GM21723 (cell line): Measurements from ENCODE around the gene ARL6IP4.

Experiments
- ATAC-seq: cut with Tn5 transposase; IDR thresholded peaks from one replicate; pipeline ENCODE4 v1.9.1; 2021; ENCODE audit warnings: mild to moderate bottlenecking, moderate library complexity; ENCODE audit not compliant: unreplicated experiment

The ARL6IP4 gene

DNA sequence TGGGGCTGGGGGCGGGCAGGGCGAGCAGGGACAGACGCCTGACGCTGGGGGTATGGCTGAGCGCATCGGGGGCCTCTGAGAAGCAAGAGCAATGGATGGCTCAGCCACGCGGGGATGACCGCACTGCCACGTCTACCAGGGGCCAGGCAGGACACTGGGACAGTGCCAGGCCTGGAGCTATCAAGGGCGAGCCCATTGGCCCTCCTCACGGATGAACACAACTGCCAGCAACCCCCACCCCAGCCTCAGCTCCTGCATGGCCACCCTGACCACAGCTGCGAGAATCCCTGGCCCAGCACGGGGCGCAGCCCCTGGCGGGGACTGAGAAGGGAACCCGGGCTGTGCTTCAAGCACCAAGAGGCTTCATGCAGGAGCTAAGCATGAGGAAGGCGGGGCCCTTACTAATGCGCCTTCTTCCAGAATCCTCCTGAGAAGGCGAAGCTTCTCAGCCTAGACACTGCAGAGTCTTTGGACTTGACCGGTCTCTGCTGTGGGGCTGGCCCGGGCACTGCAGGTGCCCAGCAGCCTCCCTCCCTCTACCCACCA lies 9.5 kb downstream of the ARL6IP4 start:
- no peak for ATAC-seq

DNA sequence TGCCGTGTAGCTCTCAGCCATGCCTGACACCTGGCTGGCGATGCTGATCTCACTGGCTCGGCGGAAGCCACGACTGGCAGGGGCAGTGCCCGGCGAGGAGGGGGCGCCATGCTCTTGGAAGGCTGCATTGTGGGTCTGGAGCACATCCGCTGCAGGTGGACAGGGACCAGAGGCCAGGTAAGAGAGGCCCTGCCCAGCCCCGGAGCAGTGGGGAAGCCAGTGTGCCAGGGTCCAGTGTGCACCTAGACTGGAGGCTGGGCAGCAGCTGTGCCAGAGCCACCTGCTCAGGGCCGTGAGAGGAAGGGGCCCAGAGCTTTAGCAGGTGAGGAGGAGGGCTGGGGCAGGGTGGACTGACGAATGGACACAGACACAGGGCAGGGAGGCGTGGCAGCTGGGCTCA lies 10.1 kb downstream of the ARL6IP4 start:
- no peak for ATAC-seq

DNA sequence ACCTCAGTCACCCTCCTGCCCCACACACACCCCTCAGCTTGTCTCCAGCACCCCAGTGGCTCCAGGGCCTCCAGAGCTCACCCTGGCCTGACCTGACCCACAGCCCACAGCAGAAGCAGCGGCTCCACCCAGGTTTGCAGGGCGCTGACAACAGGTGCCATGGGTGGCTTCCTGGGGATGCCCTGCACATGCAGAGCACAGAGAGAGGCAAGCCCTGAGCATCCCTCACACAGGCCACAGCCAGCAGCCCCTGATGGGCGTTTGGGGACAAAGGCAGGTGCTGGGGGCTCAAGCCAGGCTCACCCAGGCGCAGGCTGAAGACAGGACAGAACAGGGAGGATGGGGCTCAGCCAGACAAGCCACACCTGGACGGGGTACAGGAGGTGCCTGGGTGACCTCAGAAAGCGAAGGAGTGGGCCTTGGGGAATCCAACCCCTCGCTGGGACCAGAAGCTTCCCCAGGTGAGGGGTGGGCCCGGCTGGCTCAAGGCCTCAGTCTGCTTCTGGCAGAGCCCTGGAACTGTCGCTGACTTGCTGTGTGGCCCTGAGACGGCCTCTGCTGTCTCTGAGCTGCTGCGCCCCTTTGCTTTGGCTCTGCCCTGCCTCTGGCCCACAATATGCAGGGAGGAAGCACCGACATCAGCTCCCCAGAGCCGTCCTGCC lies 10.6 kb downstream of the ARL6IP4 start:
- no peak for ATAC-seq

DNA sequence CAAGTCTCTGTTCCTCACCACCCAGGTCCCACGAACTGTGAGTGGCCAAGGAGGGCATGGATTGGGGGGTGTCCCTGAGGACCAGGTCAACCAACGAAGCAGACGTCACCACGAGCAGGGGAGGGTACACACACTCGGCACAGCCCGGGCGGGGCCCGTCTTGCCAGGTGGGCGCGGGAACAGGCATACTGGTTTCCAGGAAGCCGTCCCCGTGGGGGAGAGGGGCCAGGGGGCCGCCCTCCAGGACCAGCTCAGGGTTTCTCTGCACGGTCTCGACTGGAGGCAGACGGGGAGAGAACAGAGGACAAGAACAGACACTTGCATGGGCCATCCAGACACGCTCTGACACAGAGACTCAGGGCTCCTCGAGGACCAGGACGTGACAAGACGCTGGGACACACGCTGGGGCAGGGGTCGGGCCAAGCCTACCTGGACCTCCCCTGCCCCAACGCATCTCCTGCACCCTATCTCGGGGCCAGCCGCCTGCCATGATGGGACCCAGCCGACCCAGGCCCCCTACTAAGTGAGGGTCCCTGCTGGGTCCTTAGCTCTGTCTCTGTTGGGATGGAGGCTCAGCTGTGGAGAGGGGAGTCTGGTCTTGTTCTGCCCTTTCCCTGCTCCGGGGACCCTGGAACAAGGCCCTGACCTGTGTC lies 11.3 kb downstream of the ARL6IP4 start:
- ATAC-seq = no peak

DNA sequence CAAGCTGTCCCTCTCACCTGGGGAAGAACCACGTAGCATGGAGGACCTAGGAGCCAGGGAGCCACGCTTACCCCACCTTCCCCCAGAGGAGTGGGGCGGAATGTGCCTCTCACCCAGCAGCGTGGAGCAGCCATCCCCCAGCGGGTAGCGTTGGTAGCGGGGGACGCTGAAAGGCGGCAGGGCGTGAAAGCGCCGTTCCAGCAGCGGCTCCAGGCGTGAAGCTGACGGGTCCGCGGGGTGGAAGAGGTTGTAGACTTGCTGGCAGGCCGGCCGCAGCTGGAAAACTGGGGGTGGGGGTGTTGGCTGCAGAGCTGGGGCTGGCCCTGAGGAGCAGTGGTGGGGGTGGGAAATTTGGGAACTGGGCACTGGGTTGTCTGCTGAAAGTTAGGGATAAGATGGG lies 11.9 kb downstream of the ARL6IP4 start:
- ATAC-seq = no peak

DNA sequence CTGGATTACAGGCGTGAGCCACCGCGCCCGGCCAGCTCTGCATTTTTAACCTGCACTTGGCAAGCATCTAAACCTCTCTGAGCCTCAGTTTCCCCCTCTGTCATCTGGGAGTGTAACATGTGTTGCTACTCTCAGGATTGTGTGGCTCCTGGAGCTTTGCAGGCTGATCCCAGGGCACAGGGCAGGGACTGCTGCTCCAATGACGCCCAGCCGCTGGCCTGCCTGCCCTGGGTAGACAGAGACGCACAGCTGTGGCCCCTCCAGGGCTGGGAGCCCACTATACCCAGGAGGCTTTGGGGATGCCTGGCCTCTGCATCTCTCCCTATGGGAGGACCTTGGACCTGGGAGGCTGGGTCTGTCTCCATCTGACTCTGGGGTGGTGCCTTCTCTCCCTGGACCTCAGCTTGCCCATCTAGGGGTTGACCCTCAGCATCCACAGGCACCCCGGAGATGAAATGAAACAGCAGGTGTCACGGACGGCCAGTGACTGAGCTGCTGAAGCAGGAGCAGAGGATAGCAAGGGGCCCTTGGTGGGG lies 13.7 kb downstream of the ARL6IP4 start:
- ATAC-seq = no peak

DNA sequence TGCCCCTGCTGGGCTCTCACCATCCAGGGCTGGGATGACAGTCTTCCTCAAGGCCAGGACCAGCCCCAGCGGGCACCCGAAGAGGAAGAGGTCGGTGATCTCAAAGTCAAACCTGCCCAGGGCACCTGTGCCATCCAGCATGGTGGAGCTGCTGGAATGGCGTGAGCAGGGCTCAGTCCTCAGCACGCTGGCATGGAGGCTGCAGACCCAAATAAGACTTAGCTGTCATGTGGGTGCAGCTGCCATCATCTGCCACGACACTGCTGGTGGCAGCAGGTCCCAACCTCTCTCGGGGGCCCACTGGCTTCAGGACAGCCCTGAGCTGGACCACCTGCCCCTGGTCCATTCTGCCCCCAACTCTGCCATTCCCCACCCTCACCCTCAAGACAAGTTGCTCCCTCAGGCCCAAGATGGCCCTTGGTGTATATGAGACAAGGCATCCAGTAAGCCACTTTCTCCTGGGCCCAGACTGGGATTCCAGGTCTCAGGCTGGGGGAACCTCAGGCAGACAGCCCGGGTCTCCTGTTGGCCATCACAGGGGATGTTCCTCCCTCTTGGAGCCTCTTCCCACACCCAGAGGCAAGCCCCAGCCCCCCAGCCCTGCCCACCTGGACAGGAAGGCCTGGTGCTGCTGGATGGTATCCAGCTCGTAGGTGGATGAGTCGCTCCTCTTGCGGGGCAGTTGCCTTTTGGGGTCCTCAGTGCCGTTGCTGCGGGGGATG lies 14.5 kb downstream of the ARL6IP4 start:
- ATAC-seq = no peak

DNA sequence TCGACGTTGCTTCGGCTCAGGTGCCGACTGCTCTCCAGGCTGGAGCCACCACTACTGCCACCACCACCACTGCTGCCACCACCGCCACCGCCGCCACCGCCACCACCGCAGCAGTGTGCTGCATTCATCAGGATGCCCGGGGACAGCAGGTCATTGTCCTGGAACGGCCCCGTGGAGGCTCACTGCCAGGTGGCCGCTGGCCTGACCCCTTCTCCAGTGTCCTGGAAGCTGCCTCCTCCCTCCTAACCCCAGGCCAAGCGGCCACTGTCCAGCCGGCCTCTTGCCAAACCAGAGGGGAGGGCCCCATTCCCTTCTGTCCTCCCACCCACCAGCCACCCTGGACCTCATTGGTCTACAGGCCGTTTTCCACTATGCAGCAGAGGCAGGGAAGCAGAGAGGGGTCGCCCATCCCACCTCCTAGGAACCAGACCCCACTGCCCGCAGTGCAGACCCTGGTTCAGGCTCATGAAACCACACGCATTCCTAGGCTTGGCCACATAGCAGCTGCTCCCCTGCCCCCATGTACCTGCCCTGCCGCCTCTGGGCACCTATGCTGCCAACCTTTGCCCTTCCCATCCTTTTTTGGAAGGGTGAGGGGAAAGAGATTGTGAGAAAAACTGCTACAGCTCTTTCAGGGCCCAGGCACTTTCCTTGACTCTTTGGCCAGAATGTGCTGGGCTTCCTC lies 15.2 kb downstream of the ARL6IP4 start:
- ATAC-seq = no peak

DNA sequence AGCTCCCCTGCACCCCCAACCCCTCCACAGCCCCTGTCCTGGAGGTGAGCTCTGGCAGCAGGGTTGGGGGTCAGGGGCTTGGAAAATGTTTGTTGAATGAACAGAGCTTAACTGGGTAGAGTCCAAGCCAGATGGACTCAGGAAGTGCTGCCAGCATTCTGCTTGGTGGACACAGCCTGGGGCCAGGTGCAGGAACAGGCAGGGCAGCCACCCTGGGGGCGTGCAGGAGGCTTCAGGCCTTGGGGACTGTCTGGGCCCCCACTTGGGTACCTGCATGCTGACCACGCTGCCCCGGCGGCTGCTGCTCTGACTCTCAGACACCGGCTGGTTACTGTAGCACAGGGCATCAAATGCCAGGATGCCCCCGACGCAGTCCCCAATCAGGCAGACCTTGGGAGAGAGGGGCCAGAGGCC lies 15.7 kb downstream of the ARL6IP4 start:
- no peak for ATAC-seq

DNA sequence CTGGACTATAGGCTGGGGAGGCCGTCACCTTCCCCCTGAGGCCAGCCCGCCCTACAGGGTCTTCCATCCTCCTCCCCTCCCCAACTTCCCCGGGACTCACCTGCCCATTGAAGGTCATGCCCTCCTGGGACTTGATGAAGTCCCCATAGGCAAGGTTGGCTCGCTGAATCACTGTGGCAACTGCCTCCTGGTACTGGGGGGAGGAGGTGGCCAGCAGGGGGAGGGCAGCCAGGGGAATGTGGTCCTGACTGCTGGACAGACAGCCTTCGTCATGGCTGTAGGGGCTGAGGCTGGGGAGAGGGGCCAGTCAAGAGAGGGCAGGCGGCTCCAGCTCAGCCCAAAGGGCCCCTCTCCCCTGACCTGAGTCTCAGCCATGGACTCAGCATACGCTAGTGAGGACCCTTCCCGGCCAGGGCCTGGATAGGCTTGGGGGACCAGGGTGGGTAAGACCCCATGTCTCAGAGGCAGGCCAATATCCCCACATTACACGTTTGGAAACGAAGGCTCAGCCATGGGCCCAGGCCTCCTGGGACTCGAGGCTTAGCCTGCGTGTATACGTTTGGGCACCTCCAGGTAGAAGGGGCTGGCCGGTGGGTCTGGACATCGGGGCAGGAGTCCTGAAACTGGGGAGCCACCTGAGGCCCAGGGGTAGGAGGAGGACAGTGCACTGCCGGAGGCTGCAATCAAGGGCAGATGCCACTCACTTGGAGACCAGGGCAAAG lies 16.3 kb downstream of the ARL6IP4 start:
- ATAC-seq = no peak

DNA sequence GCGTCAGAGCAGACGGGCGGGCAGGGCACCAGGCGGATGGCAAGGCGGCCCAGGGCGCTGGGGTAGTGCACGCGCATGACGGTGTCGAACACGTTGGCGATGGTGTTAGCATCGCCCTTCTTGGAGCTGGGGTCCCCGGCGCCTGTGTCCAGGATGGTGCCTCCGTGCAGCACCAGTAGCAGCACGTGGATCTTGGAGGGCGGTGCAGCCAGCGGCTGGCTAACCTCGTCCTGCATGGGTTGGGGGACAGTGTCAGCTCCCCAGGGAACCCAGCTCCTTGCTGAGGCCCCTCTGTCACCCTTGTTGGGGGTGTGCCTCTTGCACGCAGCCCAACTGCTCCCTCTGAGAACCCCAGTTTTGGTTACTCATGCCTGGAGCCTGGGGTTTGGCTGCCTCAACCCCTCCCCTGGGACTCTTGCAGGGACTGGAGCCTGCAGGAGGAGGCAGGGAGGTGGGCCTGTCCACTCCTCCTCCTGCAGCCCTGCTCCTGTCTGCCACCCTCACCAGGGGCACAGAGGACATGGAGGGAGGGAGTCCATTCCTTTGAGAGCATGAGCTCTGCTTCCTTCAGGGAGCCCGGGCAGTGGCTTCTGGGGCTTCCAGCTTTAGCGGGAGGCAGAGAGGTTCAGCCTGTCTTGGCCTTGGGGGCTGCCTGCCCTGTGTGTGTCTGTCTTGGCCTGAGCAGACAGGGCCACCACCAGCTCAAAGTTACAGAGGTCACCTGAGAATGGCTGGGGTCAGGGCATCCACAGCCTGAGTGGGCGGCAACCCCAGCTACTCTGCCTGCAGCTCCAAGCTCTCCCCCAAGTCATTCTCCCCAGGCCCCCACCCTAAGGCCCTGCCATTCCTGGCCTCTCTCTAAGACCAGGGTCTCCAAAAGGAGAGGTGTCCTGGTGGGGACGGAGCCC lies 17.1 kb downstream of the ARL6IP4 start:
- no peak for ATAC-seq

DNA sequence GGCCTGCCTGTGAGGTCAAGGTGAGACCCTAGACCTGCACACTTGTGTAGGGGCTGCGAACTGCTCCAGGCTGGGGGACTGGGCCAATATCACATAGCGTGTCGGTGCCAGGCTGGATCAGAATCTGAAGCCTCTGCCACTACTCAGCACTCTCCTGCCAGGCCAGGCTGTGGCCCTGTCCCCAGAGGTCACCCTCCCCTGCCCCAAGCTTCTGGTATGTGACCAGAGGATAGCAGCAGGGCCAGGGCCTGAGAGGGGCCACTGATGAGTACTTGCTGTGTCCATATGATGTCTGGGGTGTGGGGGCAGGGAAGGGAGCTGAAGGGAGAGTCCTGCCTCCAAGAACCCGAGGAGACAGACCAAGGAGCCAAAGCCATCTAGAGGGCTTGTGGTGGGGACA lies 17.8 kb downstream of the ARL6IP4 start:
- no peak for ATAC-seq

DNA sequence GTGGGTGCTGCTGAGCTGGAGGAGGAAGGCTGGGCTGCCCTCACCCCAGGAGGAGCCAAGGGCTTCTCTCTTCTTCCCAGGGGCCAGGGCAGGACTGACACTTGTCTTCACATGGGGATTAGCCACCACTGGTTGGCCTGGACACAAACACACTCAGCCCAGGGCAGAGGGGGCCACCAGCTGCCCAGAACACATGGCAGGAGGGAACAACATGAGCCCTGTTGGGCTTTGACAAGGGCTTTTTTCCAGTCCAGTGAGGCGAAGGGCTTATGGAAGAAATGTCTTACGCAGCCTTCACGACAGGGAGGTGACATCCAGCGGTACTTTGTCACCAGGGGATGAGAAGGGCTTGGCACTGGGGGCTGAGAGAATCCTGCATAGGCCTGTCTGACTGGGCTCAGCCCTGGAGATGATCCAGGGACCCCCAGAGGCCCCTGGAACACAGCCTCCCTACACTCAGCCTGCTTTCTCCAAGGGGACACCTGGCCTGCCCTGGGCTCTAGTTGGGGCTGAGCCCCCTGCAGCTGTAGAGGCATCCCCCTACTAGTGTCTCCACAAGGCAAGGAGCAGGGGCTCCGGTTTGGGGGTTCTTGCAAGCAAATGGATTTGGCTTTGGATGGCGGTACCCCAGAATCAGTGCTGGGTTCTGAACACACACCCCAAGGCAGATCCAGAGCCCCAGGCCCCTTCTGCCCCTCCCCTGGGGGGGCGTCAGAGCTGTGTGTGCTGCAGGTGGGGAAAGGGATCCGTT lies 18.9 kb downstream of the ARL6IP4 start:
- ATAC-seq = no peak

DNA sequence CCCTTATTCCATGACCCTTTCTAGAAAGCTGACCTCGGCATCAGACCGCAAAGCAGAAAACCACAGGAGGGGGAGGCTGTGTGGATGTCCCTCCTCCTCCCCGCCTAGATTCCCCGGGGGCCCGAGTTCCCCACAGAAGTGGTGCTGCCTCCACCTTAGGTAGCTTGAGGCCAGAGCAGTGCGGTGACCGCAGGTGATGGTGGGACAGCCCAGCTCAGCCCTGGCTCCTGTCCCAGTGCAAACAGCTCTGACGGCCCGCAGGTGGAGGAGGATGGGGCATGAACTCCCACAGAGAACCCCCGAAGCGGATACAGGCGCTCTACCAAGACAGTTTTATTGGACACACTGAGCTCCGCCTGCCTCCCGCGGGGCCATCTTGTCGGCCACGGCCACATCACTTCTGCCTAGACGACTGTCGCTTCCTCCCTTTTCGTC lies 19.5 kb downstream of the ARL6IP4 start:
- ATAC-seq = no peak

DNA sequence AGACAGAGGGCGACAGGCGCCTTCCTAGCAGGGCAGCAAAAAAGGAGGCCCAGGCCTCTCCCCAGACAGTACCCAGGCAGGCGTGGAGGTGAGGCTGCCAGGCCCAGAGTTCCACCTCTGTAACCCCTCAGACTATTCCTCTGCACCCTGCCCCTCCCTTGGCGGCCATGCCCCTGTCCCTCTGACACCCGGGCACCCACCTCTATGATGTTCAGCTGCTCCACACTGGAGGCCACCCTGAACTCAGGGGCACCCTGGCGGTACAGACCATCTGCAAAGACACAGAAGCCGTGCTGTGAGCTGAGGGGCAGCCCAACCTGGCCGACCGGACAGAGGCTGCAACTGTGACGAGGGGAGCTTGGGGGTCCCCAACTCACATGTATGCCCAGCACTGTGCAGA lies 20.1 kb downstream of the ARL6IP4 start:
- ATAC-seq = no peak

DNA sequence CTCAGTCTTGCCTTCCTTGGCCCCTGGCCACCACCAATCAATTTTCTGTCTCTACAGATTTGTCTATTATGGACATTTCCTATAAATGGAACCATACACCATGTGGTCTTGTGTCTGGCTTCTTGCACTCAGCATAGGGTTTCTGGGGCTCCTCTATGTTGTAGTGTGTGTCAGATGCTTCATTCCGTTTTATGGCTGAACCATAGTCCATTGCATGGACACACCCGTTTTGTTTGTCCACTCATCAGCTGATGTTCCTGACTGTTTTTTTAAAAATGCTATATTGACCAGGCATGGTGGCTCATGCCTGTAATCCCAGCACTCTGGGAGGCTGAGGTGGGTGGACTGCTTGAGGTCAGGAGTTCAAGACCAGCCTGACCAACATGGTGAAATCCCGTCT lies 21.0 kb downstream of the ARL6IP4 start:
- ATAC-seq = no peak

DNA sequence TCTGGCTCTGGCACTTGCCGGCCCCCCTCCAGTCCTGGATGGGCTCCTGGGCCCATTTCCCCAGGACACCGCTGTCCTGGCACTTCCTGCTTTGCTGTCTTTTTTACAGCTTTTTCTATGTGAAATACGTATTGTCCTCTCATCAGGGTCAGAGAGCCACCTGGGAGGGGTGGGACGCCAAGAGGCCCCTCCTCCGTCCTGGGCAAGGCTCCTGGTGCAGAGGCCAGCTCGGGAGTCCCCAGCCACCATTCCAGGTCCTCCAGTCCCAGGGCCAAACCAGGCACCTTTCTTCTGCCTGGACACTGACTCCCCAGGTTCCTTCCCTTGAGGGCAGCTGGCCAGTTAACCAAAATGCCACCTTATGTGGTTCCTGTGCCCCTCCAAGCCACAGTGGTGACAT lies 22.8 kb downstream of the ARL6IP4 start:
- no peak for ATAC-seq

DNA sequence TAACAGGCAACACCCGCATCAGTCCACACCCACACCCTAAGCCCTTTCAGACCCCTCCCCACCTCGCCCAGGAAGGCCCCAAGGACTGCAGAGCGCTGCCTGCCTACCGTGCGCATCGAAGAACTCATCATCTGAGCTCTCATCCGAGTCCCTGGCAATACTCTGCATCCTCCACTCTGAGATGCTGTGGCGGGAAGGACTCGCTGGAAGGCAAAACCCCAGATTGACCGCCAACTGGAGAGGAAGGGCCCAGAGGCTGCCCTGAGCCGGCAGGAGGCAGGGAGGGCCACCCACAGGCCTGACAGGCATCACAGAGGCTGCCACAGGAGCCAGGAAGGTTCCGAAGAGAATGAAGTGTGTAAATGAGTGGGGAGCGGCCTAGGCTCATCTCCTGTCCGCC lies 23.8 kb downstream of the ARL6IP4 start:
- no peak for ATAC-seq
